ENCODE results near the gene LMO1.

Gene LMO1

GRCh38 chr11:8263109-8263768 is 439 bp downstream of the LMO1 start:
- no peak for DNase-seq (ENCODE audit: low spot score)

- DNase-seq (ENCODE audit: low spot score) = no peak
Observed at GRCh38 chr11:8262552-8263108, 1.0 kb downstream of the LMO1 start.

GRCh38 chr11:8261921-8262551 is 1.6 kb downstream of the LMO1 start:
- no peak for DNase-seq (ENCODE audit: low spot score)

GRCh38 chr11:8261291-8261690 is 2.4 kb downstream of the LMO1 start:
- no peak for DNase-seq (ENCODE audit: low spot score)

GRCh38 chr11:8260202-8260966 is 3.3 kb downstream of the LMO1 start:
- no peak for DNase-seq (ENCODE audit: low spot score)

GRCh38 chr11:8259306-8259959 is 4.2 kb downstream of the LMO1 start:
- no peak for DNase-seq (ENCODE audit: low spot score)

GRCh38 chr11:8258784-8259183 is 4.9 kb downstream of the LMO1 start:
- DNase-seq (ENCODE audit: low spot score) = no peak

- DNase-seq (ENCODE audit: low spot score) = peak; percentile 68
Observed at GRCh38 chr11:8258289-8258688, 5.4 kb downstream of the LMO1 start.

GRCh38 chr11:8257003-8257664 is 6.5 kb downstream of the LMO1 start:
- peak; percentile 96 for DNase-seq (ENCODE audit: low spot score)

GRCh38 chr11:8256271-8257002 is 7.2 kb downstream of the LMO1 start:
- DNase-seq (ENCODE audit: low spot score) = no peak

- DNase-seq (ENCODE audit: low spot score) = no peak
Observed at GRCh38 chr11:8253566-8253965, 10.1 kb downstream of the LMO1 start.

GRCh38 chr11:8252946-8253345 is 10.7 kb downstream of the LMO1 start:
- DNase-seq (ENCODE audit: low spot score) = no peak

- DNase-seq (ENCODE audit: low spot score) = no peak
Observed at GRCh38 chr11:8252388-8252787, 11.3 kb downstream of the LMO1 start.

GRCh38 chr11:8251616-8252295 is 11.9 kb downstream of the LMO1 start:
- DNase-seq (ENCODE audit: low spot score) = no peak

- DNase-seq (ENCODE audit: low spot score) = no peak
Observed at GRCh38 chr11:8250981-8251615, 12.6 kb downstream of the LMO1 start.

GRCh38 chr11:8250434-8250833 is 13.2 kb downstream of the LMO1 start:
- DNase-seq (ENCODE audit: low spot score) = no peak

- DNase-seq (ENCODE audit: low spot score) = no peak
Observed at GRCh38 chr11:8249482-8249881, 14.2 kb downstream of the LMO1 start.

- DNase-seq (ENCODE audit: low spot score) = no peak
Observed at GRCh38 chr11:8248786-8249185, 14.9 kb downstream of the LMO1 start.

- no peak for DNase-seq (ENCODE audit: low spot score)
Observed at GRCh38 chr11:8247312-8247711, 16.4 kb downstream of the LMO1 start.

GRCh38 chr11:8243458-8243857 is 20.2 kb downstream of the LMO1 start:
- no peak for DNase-seq (ENCODE audit: low spot score)
